Type B pancreatic cell (in vitro differentiated cells): Measurements from ENCODE around the gene RHOF. TPM values are rescaled to one million over a fixed set of nuclear protein-coding genes. Genes with fewer than 3 reads are reported as not detected.

Experiments used
- DNase-seq: peaks from one replicate; pipeline ENCODE4 v3.0.0; 2021; ENCODE audit warnings: mixed read lengths; ENCODE audit not compliant: unreplicated experiment; ENCODE audit errors: extremely low spot score
- H3K27ac Mint-ChIP-seq: 2 replicates; pipeline ENCODE4 v1.8.0; 2021; ENCODE audit warnings: mild to moderate bottlenecking, mixed read lengths
- H3K27me3 Mint-ChIP-seq: 2 replicates; pipeline ENCODE4 v1.8.0; 2021; ENCODE audit warnings: mixed read lengths
- H3K36me3 Mint-ChIP-seq: 2 replicates; pipeline ENCODE4 v1.8.0; 2021; ENCODE audit warnings: mixed read lengths
- H3K4me1 Mint-ChIP-seq: one replicate; pipeline ENCODE4 v1.8.0; 2021; ENCODE audit warnings: mixed read lengths; ENCODE audit not compliant: unreplicated experiment
- H3K4me3 Mint-ChIP-seq: 2 replicates; pipeline ENCODE4 v1.8.0; 2021; ENCODE audit warnings: mild to moderate bottlenecking, mixed read lengths
- H3K9me3 Mint-ChIP-seq: 2 replicates; pipeline ENCODE4 v1.8.0; 2021; ENCODE audit warnings: mixed read lengths
- long read RNA-seq: library from polyadenylated mRNA; unstranded; transcript quantifications from one replicate; pipeline ENCODE4 v2.0.0, GENCODE V29; 2020
- total RNA-seq: library from RNA; stranded (reverse); gene quantifications from 2 replicates; pipeline ENCODE4 v1.2.1, GENCODE V29; 2021; ENCODE audit warnings: low replicate concordance
- TF ChIP-seq, protein P1 (sequence below): fragments of 200-600 bp; sonication (generic); conservative IDR thresholded peaks from 2 replicates; pipeline ENCODE4 v1.5.0; 2021; ENCODE audit warnings: antibody characterized with exemption, mild to moderate bottlenecking

RHOF gene, protein sequence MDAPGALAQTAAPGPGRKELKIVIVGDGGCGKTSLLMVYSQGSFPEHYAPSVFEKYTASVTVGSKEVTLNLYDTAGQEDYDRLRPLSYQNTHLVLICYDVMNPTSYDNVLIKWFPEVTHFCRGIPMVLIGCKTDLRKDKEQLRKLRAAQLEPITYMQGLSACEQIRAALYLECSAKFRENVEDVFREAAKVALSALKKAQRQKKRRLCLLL
- 24.9 and 26.0 TPM in 2 replicates for total RNA-seq
- long read RNA-seq, partial matches to known transcripts, result 0 of 4 reads
- long read RNA-seq, other reads (novel, unspliced or antisense), result 2 of 4 reads

DNA sequence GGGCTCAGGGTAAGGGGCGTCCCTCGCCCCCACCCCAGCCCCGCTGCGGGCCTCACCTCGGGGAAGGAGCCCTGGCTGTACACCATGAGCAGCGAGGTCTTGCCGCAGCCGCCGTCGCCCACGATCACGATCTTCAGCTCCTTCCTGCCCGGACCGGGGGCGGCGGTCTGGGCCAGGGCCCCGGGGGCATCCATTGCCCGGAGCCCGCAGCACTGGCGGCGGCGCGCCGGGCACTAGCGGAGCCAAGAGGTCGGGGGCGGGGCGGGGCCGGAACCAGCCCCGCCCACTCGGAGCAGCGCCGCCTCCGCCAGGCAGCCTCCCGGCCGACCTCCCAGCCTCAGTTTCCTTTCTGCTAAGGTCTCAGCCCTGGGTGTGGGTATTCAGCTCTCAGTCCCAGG lies at the start of gene RHOF:
RHOF (minus strand) TSS at position 249 of the 398 bp plus-strand sequence; CDS start at position 194, 55 bp downstream.
- Mint-ChIP-seq H3K27me3 (peaks cover 3% of the 10 kb centered on the region), H3K27ac (peak within 1 kb of the TSS; percentile 99), H3K9me3 (no peaks in the 10 kb centered on the region), H3K4me3 (peak within 1 kb of the TSS; percentile 88), H3K4me1 (peaks cover 40% of the 10 kb centered on the region), H3K36me3 (peaks cover 2% of the 10 kb centered on the region)
- DNase-seq, result no peak
- TF ChIP-seq, protein P1, sequence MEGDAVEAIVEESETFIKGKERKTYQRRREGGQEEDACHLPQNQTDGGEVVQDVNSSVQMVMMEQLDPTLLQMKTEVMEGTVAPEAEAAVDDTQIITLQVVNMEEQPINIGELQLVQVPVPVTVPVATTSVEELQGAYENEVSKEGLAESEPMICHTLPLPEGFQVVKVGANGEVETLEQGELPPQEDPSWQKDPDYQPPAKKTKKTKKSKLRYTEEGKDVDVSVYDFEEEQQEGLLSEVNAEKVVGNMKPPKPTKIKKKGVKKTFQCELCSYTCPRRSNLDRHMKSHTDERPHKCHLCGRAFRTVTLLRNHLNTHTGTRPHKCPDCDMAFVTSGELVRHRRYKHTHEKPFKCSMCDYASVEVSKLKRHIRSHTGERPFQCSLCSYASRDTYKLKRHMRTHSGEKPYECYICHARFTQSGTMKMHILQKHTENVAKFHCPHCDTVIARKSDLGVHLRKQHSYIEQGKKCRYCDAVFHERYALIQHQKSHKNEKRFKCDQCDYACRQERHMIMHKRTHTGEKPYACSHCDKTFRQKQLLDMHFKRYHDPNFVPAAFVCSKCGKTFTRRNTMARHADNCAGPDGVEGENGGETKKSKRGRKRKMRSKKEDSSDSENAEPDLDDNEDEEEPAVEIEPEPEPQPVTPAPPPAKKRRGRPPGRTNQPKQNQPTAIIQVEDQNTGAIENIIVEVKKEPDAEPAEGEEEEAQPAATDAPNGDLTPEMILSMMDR, result no peak

DNA sequence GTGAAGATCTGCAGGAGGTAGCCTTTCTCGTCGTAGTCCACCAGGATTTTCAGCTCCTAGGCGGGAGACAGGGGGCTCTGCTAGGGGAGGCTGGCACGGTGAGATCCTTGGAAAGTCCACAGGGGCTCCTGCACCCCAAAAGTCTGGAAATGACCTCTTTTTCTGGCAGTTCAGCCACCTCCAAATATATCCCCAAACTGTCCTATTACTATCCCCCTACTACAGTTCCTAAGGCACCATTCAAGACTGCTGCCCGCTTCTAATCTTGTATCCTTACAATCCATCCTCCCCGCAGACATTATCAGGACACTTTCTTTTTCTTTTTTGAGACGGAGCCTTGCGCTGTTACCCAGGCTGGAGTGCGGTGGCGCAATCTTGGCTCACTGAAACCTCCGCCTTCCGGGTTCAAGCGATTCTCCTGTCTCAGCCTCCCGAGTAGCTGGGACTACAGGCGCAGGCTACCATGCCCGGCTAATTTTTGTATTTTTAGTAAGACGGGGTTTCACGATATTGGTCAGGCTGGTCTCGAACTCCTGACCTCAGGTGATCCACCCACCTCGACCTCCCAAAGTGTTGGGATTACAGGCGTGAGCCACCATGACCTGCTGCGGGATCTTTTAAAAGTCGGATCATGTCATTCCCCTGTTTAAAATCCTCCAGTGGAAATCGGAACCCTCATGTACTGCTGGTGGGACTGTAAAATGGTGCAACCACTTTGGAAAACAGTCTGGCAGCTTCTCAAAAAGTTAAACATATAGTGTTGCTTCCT lies 46.7 kb upstream of the RHOF start:
- H3K27me3 Mint-ChIP-seq, result no peaks in the 10 kb centered on the region
- H3K4me1 Mint-ChIP-seq, result peaks cover 18% of the 10 kb centered on the region

DNA sequence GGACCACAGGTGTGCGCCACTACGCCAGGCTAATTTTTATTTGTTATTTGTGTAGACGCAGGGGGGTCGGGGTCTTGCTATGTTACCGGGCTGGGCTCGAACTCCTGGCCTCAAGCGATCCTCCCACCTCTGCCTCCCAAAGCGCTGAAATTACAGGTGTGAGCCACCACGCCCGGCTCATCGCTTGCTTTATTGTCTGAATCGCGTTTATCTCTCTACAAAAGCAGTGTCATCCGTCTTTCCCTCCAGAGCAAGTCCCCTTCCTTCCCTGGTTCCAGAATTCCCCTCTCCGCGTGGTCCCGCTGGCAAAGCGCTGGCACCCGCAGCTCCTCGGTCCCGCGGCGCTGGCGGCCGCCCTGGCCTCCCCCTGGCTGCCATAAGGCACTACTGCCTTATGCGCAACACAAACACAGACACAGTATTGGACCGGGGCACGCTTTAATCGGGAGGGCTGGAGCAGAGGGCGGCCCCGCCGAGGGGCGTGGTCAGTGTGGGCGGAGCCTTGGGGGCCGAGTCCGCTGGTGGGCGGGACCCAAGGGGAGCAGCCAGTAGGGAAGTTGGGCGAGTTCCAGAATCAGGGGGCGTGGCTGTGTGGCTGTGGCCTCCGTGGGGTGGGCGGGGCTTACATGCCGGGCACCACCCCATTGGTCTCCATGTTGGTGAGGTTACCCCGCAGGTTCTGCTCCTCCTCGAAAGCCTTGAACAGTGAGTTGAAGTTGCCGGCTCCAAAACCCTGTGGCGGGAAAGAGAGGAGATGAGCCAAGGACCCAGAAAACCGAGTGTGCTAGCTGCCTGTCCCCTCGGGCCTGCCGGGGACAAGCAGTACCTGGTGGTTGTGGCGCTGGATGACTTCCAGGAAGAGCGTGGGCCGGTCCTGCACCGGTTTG lies 45.9 kb upstream of the RHOF start:
- Mint-ChIP-seq H3K4me1 (peaks cover 18% of the 10 kb centered on the region), H3K4me3 (peak overlapping the region; percentile 98), H3K9me3 (no peaks in the 10 kb centered on the region), H3K36me3 (no peaks in the 10 kb centered on the region), H3K27ac (peak overlapping the region; percentile 86), H3K27me3 (no peaks in the 10 kb centered on the region)
- TF ChIP-seq, protein P1, result peak; percentile 69
- peak; percentile 100 for DNase-seq

More for the DNA sequence above, 46.7 kb upstream of the RHOF start:
- Mint-ChIP-seq H3K9me3 (no peaks in the 10 kb centered on the region), H3K27ac (peak overlapping the region; percentile 86), H3K4me3 (peak overlapping the region; percentile 98), H3K36me3 (no peaks in the 10 kb centered on the region)
- no peak for DNase-seq
- TF ChIP-seq, protein P1, result no peak

DNA sequence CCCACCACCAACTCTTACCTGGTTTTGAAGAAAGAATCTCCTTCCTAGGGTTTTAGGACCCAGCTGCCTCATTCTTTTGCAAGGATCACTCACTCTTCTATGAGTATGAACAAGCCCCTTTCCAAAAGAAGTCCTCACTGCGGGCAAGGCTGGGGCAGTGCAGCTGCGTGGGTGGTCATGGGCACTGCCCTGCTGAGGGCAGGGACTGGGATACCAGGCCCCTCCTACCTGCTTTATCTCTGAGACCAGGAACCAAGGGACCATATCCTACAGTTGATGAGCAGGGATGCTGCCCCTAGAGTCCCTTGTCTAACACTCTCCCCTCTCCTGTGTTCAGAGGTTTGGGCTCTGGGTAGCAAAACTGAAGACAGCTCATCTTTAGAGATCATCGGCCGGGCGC lies 44.6 kb upstream of the RHOF start:
- TF ChIP-seq, protein P1, result no peak
- no peaks in the 10 kb centered on the region for H3K9me3 Mint-ChIP-seq
- no peak for DNase-seq
- H3K27me3 Mint-ChIP-seq, result no peaks in the 10 kb centered on the region
- peaks cover 10% of the 10 kb centered on the region for H3K4me1 Mint-ChIP-seq
- H3K36me3 Mint-ChIP-seq, result no peaks in the 10 kb centered on the region
- no peak overlapping the region for H3K27ac Mint-ChIP-seq
- H3K4me3 Mint-ChIP-seq, result no peak overlapping the region

DNA sequence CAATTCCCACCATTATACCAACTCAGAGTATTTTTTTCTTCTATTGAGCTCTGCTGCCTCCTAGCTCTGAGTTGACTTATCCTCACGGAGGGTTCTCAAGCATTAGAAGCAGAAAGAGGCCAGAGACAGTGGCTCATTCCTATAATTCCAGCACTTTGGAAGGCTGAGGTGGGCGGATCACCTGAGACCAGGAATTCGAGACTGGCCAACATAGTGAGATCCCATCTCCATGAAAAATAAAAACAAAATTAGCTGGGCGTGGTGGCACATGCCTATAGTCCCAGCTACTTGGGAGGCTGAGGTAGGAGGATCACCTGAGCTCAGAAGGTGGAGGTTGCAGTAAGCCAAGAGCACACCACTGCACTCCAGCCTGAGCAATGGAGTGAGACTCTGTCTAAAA lies 44.2 kb upstream of the RHOF start:
- H3K4me3 Mint-ChIP-seq, result no peak overlapping the region
- no peaks in the 10 kb centered on the region for H3K36me3 Mint-ChIP-seq
- no peaks in the 10 kb centered on the region for H3K9me3 Mint-ChIP-seq
- no peak for DNase-seq
- TF ChIP-seq, protein P1, result no peak
- peaks cover 8% of the 10 kb centered on the region for H3K4me1 Mint-ChIP-seq
- no peaks in the 10 kb centered on the region for H3K27me3 Mint-ChIP-seq
- H3K27ac Mint-ChIP-seq, result no peak overlapping the region
